Osteocyte (in vitro differentiated cells): ENCODE data around the gene CDCA4. TPM values are rescaled to one million over a fixed set of nuclear protein-coding genes. Genes with fewer than 3 reads are reported as not detected.
A peak's percentile ranks its signal among the peaks of the same experiment; 100 is the strongest.

ENCODE experiments used
- DNase-seq: peaks from one replicate; pipeline ENCODE4 v3.0.0; 2021; ENCODE audit warnings: mixed read lengths; ENCODE audit not compliant: unreplicated experiment; ENCODE audit errors: extremely low spot score
- H3K27ac Mint-ChIP-seq: one replicate; pipeline ENCODE4 v1.8.0; 2021; ENCODE audit warnings: mild to moderate bottlenecking, mixed read lengths; ENCODE audit not compliant: unreplicated experiment
- H3K27me3 Mint-ChIP-seq: one replicate; pipeline ENCODE4 v1.8.0; 2021; ENCODE audit warnings: mixed read lengths; ENCODE audit not compliant: unreplicated experiment
- H3K36me3 Mint-ChIP-seq: one replicate; pipeline ENCODE4 v1.8.0; 2021; ENCODE audit warnings: mixed read lengths; ENCODE audit not compliant: unreplicated experiment
- H3K4me1 Mint-ChIP-seq: one replicate; pipeline ENCODE4 v1.8.0; 2021; ENCODE audit warnings: mixed read lengths; ENCODE audit not compliant: unreplicated experiment
- H3K4me3 Mint-ChIP-seq: one replicate; pipeline ENCODE4 v1.8.0; 2021; ENCODE audit warnings: mild to moderate bottlenecking, moderate library complexity, mixed read lengths; ENCODE audit not compliant: unreplicated experiment
- H3K9me3 Mint-ChIP-seq: one replicate; pipeline ENCODE4 v1.8.0; 2021; ENCODE audit warnings: mixed read lengths; ENCODE audit not compliant: unreplicated experiment
- CTCF ChIP-seq: fragments of 200-600 bp; sonication (generic); IDR thresholded peaks from 2 replicates; pipeline ENCODE4 v1.5.0; 2021; ENCODE audit warnings: antibody characterized with exemption, mild to moderate bottlenecking, moderate library complexity
- long read RNA-seq: library from polyadenylated mRNA; unstranded; transcript quantifications from one replicate; pipeline ENCODE4 v2.0.0, GENCODE V29; 2021
- total RNA-seq: library from RNA; stranded (reverse); gene quantifications from 2 replicates; pipeline ENCODE4 v1.2.1, GENCODE V29; 2021

Gene CDCA4
- 14.6 and 17.4 TPM in 2 replicates for total RNA-seq
- long read RNA-seq, transcript CDCA4-201 (2 exons, 2,513 nt): major isoform, 35 of 40 reads
- long read RNA-seq, partial matches to known transcripts: 0 of 40 reads
- long read RNA-seq, other reads (novel, unspliced or antisense): 4 of 40 reads

DNA sequence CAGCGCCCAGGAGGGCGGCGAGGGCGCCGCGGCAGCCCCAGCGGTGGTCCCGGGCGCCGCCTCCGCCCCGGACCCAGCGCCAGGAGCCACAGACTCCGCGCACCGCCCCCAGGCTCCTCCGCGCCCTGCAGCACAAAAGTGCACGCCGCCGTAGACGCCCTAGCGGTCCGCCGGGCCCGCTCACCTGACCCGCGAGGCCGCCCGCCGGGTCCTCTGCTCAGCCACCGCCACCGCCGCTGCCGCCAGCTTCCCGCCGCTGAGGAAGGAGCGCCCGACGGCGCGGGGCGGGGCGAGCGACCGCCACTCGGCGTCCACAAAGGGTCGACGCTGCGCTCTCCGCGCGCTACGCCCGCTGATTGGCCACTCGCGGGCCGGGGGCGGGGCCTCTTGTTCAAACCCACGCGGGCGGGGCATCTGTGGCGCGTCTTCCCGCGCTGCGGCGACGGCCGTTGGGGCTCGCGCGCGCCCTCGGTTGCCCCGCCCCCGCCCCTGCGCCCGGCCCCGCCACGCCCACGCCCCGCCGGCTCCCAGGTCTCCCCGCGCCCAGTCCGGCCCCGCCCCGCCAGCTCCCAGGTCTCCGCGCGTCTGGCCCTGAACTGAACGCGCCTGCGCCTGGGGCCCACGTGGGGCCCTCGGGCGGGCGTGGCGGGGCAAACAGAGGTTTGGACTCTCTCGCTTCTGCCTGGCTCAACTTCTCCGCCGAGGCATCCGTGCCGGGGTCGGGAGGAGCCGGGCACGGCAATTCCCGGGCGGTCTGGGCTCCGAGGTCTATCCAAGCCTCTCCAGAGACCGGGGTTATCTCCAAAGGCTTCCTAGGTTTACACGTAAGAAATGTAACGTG lies at the start of gene CDCA4:
Gene CDCA4, minus strand, starts transcription at position 269 of the 841 bp plus-strand sequence. CDS start 9,154 bp downstream, outside the sequence.
- Mint-ChIP-seq H3K4me3 (peak within 1 kb of the TSS; percentile 85), H3K27me3 (no peaks in the 10 kb centered on the region), H3K36me3 (peaks cover 1% of the 10 kb centered on the region), H3K4me1 (peaks cover 71% of the 10 kb centered on the region), H3K27ac (peak within 1 kb of the TSS; percentile 94), H3K9me3 (no peaks in the 10 kb centered on the region)
- peak; percentile 99 for DNase-seq
- no peak for TF ChIP-seq CTCF

GRCh38 chr14:105069871-105070759 lies 49.2 kb upstream of the CDCA4 start:
- no peak for DNase-seq
- Mint-ChIP-seq H3K4me3 (no peak overlapping the region), H3K4me1 (peaks cover 4% of the 10 kb centered on the region), H3K9me3 (no peaks in the 10 kb centered on the region), H3K27ac (no peak overlapping the region), H3K36me3 (no peaks in the 10 kb centered on the region), H3K27me3 (peaks cover 6% of the 10 kb centered on the region)
- TF ChIP-seq CTCF: no peak

DNA sequence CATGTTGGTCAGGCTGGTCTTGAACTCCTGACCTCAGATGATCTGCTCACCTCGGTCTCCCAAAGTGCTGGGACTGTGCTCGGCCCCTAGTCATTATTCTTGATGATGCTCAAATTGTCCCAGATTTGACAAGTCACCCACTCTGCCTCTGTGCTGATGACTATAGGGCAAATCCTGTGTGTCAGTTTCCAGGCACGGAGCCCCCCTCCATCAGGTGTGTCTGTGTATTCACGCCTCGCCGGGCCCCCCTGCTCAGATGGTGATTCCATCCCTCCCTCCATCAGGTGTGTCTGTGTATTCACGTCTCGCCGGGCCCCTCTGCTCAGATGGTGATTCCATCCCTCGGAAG lies 48.6 kb upstream of the CDCA4 start:
- no peaks in the 10 kb centered on the region for H3K9me3 Mint-ChIP-seq
- H3K4me1 Mint-ChIP-seq: peaks cover 4% of the 10 kb centered on the region
- TF ChIP-seq CTCF: no peak
- no peak overlapping the region for H3K4me3 Mint-ChIP-seq
- no peaks in the 10 kb centered on the region for H3K36me3 Mint-ChIP-seq
- H3K27ac Mint-ChIP-seq: no peak overlapping the region
- no peak for DNase-seq
- H3K27me3 Mint-ChIP-seq: peaks cover 6% of the 10 kb centered on the region

- TF ChIP-seq CTCF: no peak
- Mint-ChIP-seq H3K4me3 (no peak overlapping the region), H3K27me3 (peaks cover 6% of the 10 kb centered on the region), H3K9me3 (no peaks in the 10 kb centered on the region), H3K27ac (no peak overlapping the region), H3K36me3 (no peaks in the 10 kb centered on the region), H3K4me1 (peaks cover 4% of the 10 kb centered on the region)
- no peak for DNase-seq
Measured at GRCh38 chr14:105068818-105069217, 47.9 kb upstream of the CDCA4 start.

DNA sequence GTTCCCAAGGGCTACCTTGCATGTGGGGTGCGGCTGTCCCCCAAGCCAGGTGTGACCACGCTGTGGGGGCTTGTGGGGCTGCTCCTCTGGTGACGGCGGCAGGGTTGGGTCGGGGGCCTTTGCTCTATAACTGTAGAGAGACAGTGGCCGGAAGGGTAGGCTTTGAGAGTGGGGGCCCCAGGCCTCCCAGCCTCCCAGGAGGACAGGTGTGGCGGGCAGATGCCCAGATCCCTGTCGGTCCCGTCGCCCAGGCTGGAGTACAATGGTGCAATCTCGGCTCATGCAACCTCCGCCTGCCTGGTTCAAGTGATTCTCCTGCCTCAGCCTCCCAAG lies 47.1 kb upstream of the CDCA4 start:
- H3K4me1 Mint-ChIP-seq: peaks cover 4% of the 10 kb centered on the region
- no peak for TF ChIP-seq CTCF
- H3K36me3 Mint-ChIP-seq: no peaks in the 10 kb centered on the region
- no peaks in the 10 kb centered on the region for H3K9me3 Mint-ChIP-seq
- peaks cover 6% of the 10 kb centered on the region for H3K27me3 Mint-ChIP-seq
- H3K27ac Mint-ChIP-seq: no peak overlapping the region
- no peak for DNase-seq
- H3K4me3 Mint-ChIP-seq: no peak overlapping the region
